ENCODE data around the gene NUDT6. TPM values are rescaled to one million over a fixed set of nuclear protein-coding genes. Genes with fewer than 3 reads are reported as not detected.

Gene NUDT6
- total RNA-seq, 1 experiment from 2014 or later: 27.6 TPM

GRCh38 chr4:122921300-122921699, 1.1 kb downstream of the NUDT6 start:
- DNase-seq (ENCODE audit: low read depth): no peak
- in situ Hi-C loops (cut with HindIII; ENCODE audit: low pct_unique_long_range_greater_than_20kb, low sequenced_read_pairs): no loop called here

GRCh38 chr4:122920473-122920872, 1.9 kb downstream of the NUDT6 start:
- in situ Hi-C loops (cut with HindIII; ENCODE audit: low pct_unique_long_range_greater_than_20kb, low sequenced_read_pairs): no loop called here
- no peak for DNase-seq (ENCODE audit: low read depth)

DNA sequence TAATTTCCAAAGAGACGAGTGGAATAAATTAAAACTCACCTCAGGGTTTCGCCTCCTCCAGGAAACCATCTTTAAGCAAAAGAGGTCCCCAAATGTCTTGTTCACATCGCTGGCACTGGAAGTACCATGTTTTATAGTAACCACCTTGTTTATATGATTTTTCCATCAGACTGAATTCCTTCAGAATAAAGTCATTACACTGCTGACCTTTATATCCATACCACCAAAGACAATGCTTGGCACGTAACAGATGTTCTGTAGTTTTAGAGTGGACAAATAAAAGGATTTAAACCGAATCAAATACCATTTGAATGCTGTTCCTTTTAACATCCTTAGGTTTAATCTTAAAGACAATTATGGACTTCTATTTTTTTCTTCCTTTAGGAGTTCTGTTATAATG, 4.7 kb downstream of the NUDT6 start:
- DNase-seq (ENCODE audit: low read depth): no peak
- in situ Hi-C loops (cut with HindIII; ENCODE audit: low pct_unique_long_range_greater_than_20kb, low sequenced_read_pairs): no loop called here

GRCh38 chr4:122914938-122915337, 7.5 kb downstream of the NUDT6 start:
- in situ Hi-C loops (cut with HindIII; ENCODE audit: low pct_unique_long_range_greater_than_20kb, low sequenced_read_pairs): no loop called here
- no peak for DNase-seq (ENCODE audit: low read depth)

DNA sequence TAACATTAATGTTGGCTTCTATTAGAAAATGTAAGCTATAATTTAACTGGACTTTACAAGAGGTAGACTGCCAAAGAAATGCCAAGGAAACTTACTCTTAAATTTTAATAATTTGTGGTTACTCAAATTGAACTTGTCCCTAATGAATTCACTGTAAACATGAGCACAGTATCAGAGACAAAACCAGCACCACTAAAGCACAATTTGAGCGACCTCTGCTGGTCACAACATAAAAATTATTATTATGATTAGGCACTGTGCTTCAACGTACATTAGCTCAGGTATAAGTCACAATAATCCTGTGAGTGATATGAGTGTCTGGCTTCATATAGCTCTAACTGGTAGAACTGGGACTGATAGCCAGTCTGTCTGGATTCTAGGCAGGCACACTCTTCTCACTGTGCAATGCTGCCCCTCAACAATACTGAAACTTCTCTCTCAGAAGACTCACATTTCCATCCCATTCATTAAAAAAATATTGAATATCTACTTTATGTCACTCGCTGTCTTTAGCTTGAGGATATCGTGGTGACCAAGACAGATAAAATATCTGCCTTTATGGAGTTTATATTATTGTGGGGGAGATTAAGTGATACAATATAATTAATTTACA, 8.0 kb downstream of the NUDT6 start:
- DNase-seq (ENCODE audit: low read depth): peak; percentile 28
- in situ Hi-C loops (cut with HindIII; ENCODE audit: low pct_unique_long_range_greater_than_20kb, low sequenced_read_pairs): no loop called here

DNA sequence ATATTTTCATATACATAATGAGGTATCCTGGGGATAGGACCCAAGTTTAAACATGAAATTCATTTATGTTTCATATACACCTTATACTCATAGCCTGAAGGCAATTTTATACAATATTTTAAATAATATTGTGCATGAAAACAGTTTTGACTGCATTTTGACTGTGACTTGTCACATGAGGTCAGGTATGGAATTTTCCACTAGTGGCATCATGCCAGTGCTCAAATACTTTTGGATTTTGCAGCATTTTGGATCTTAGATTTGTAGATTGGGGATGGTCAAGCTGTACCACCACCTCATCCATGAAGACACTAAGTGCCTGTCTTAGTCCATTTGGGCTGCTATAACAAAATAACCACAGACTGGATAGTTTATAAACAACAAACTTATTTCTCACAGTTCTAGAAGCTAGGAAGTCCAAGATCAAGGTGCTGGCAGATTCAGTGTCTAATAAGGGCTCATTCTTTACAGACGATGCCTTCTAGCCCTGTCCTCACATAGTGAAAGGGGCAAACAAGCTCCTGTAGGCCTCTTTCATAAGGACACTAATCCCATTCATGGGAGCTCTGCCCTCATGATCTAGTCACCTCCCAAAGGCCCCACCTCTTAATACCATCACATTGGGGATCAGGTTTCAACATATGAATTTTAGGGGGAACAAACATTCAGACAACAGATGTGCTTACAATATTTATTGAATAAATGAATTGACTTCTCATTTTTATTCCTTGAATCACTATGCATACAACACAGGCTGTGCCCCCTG, 9.4 kb downstream of the NUDT6 start:
- in situ Hi-C loops (cut with HindIII; ENCODE audit: low pct_unique_long_range_greater_than_20kb, low sequenced_read_pairs): no loop called here

DNA sequence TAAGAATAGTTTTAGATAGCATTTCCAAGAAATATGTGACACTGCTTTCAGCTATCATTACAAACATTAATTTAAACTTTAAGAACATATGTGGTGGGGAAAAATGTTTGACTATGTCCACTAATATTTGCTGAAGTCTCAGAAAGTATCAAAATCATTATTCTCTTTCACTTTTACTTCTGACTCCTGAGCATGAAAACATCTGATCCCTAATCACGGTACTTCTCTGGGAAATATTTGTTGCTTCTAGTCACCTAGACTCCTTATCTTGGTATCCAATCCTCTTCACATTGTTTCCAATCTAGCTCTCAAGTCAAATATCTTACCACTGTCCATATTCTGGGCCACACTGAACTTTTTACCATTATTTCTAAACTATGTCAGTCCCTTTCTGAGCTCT, 10.8 kb downstream of the NUDT6 start:
- in situ Hi-C loops (cut with HindIII; ENCODE audit: low pct_unique_long_range_greater_than_20kb, low sequenced_read_pairs): no loop called here
- no peak for DNase-seq (ENCODE audit: low read depth)

More for the DNA sequence above, 9.4 kb downstream of the NUDT6 start:
- DNase-seq (ENCODE audit: low read depth): no peak

GRCh38 chr4:122909683-122910082, 12.7 kb downstream of the NUDT6 start:
- DNase-seq (ENCODE audit: low read depth): no peak
- in situ Hi-C loops (cut with HindIII; ENCODE audit: low pct_unique_long_range_greater_than_20kb, low sequenced_read_pairs): no loop called here

DNA sequence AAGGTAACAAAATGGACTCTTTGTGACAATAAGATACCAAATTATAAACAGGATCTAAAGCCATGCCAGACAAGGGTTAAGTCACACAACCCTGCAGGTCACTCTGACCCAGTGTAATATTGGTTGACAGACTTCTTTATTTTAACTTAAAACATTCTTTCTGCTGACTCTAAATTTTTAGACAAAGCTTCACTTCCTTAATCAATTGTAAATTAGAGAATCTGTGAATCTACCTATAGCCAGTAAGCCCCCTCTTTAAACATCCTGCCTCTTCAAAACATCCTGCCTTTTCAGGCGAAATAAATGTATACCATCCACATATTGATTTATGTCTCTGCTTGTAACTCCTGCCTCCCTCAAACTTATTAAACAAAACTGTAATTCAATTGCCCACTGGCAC, 14.2 kb downstream of the NUDT6 start:
- in situ Hi-C loops (cut with HindIII; ENCODE audit: low pct_unique_long_range_greater_than_20kb, low sequenced_read_pairs): no loop called here
- no peak for DNase-seq (ENCODE audit: low read depth)

- in situ Hi-C loops (cut with HindIII; ENCODE audit: low pct_unique_long_range_greater_than_20kb, low sequenced_read_pairs): no loop called here
- no peak for DNase-seq (ENCODE audit: low read depth)
These were observed 15.5 kb downstream of the NUDT6 start for GRCh38 chr4:122906859-122907305.

- in situ Hi-C loops (cut with HindIII; ENCODE audit: low pct_unique_long_range_greater_than_20kb, low sequenced_read_pairs): no loop called here
These were observed 18.6 kb downstream of the NUDT6 start for GRCh38 chr4:122903766-122904288.

DNA sequence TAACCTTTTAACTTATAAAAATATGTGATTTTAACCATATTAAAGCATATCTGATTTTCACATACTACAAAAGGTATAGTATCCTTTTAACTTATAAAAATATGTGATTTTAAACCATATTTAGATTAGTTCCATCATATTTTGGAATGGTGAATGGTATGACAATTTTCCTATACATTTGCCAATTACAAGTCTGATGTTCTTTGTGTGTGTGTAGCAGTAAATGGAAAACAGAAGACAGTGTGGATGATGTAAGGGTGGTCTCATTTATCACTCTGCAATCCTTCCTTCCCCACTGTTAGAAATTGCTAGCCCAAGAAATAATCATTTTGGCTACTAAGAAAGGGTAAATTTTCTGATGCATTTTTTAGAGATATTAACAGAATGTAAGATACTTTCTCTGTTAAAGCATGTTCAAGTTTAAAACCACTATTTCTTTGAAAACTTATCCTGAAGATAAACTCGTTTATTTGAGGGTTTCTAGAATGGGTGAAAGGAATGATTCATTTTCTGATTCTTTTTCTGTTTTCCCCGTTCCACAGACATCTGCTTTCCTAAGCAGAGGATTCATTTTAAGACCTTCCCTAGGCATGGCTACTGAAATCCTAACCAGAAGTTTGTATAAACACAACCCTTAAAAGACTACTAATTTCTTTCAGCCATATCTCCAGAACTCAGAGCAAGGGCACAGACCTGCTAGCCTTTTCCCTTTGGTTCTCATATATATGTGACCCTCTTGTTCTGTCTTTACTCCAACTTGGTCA, 21.0 kb downstream of the NUDT6 start:
- DNase-seq (ENCODE audit: low read depth): no peak
- in situ Hi-C loops (cut with HindIII; ENCODE audit: low pct_unique_long_range_greater_than_20kb, low sequenced_read_pairs): no loop called here

More at GRCh38 chr4:122903766-122904288, 18.6 kb downstream of the NUDT6 start:
- DNase-seq (ENCODE audit: low read depth): no peak

DNA sequence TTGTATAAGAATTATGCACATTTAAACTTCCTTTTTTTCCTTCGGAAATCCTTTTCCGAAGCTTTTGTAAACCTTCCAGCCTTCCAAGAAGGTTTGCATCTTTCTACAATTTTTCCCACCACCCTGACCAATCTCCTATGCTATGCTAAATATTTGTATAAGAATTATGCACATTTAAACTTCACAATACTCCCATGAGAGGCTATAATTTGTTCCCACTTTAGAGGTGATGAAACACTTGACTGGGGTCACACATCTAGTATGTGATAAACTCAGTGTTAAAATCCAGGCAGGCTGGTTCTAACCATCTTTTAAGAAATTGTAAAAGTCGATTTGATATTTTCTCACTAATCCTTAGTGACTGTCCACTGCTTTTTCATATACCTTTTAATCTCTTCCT, 22.1 kb downstream of the NUDT6 start:
- DNase-seq (ENCODE audit: low read depth): no peak
- in situ Hi-C loops (cut with HindIII; ENCODE audit: low pct_unique_long_range_greater_than_20kb, low sequenced_read_pairs): no loop called here

DNA sequence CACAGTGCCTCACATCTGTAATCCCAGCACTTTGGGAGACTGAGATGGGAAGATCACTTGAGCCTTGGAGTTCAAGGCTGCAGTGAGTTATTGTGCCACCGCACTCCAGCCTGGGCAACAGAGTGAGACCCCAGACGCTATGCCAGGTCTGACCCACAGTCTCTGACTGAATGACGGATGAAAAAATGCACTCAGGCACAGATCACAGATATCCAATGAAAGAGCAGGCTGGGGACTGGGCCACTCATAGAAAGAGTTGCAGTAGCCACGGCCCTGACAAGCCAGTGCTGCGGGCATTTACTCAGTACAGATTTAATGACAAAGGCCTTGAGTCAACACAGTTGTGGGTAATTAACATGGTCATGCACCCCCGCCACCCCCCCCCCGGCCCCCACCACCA, 22.7 kb downstream of the NUDT6 start:
- DNase-seq (ENCODE audit: low read depth): no peak
- in situ Hi-C loops (cut with HindIII; ENCODE audit: low pct_unique_long_range_greater_than_20kb, low sequenced_read_pairs): no loop called here

GRCh38 chr4:122898370-122899150, 23.8 kb downstream of the NUDT6 start:
- DNase-seq (ENCODE audit: low read depth): peak; percentile 63
- in situ Hi-C loops (cut with HindIII; ENCODE audit: low pct_unique_long_range_greater_than_20kb, low sequenced_read_pairs): no loop called here

DNA sequence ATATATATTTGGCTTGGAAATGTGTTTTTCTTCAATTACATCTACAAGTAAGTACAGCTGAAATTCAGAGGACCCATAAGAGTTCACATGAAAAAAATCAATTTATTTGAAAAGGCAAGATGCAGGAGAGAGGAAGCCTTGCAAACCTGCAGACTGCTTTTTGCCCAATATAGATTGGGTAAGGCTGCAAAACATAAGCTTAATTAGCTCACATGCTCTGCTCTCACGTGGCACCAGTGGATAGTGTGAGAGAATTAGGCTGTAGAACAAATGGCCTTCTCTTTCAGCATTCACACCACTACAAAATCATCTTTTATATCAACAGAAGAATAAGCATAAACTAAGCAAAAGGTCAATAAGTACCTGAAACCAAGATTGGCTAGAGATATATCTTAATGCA, 26.1 kb downstream of the NUDT6 start:
- in situ Hi-C loops (cut with HindIII; ENCODE audit: low pct_unique_long_range_greater_than_20kb, low sequenced_read_pairs): no loop called here
- no peak for DNase-seq (ENCODE audit: low read depth)

GRCh38 chr4:122895336-122895995, 26.9 kb downstream of the NUDT6 start:
- in situ Hi-C loops (cut with HindIII; ENCODE audit: low pct_unique_long_range_greater_than_20kb, low sequenced_read_pairs): no loop called here
- no peak for DNase-seq (ENCODE audit: low read depth)

GRCh38 chr4:122894827-122895226, 27.6 kb downstream of the NUDT6 start:
- in situ Hi-C loops (cut with HindIII; ENCODE audit: low pct_unique_long_range_greater_than_20kb, low sequenced_read_pairs): no loop called here
- no peak for DNase-seq (ENCODE audit: low read depth)
